CD4-positive, alpha-beta T cell (primary cell): ENCODE measurements around the gene SS18L1. TPM values are rescaled to one million over a fixed set of nuclear protein-coding genes. Genes with fewer than 3 reads are reported as not detected.

Experiments used
- ATAC-seq: fragments of 200-7000 bp; cut with Tn5 transposase; one replicate; pipeline ENCODE4 v1.10.0; 2022; ENCODE audit warnings: mild to moderate bottlenecking; ENCODE audit not compliant: poor library complexity
- CTCF ChIA-PET: fragments of 350-600 bp; sonication (Branson Sonifier 250); formaldehyde crosslinking; loops from one replicate; lab custom pipeline; 2021; ENCODE audit warnings: antibody characterized with exemption, inconsistent platforms; lab: Charles Lee
- POLR2A ChIA-PET: fragments of 350-600 bp; sonication (Branson Sonifier 250); formaldehyde crosslinking; loops from one replicate; lab custom pipeline; 2021; ENCODE audit warnings: antibody characterized with exemption, inconsistent platforms; lab: Charles Lee
- DNase-seq, 14 experiments: peaks; one replicate each; pipeline ENCODE4 v3.0.0-alpha.2; 2013 to 2020; ENCODE audit warnings: mixed read lengths in 2 of 14
- H3K27ac ChIP-seq, 2 donors: one replicate each; pipeline versions ENCODE4 v1.5.1 to v1.7.0; 2013; ENCODE audit warnings: low read length in 2 of 2, low read depth in 1 of 2, mild to moderate bottlenecking in 1 of 2
- H3K27me3 ChIP-seq, 2 experiments: 1 replicate in 1 of 2; 2 replicates in 1 of 2; pipeline versions ENCODE4 v1.6.1 to v1.7.0; 2013; ENCODE audit warnings: low read length in 2 of 2, control low read depth in 1 of 2, mild to moderate bottlenecking in 1 of 2, moderate library complexity in 1 of 2; ENCODE audit not compliant: insufficient read depth in 2 of 2, control insufficient read depth in 1 of 2
- H3K36me3 ChIP-seq: one replicate; pipeline ENCODE4 v1.6.1; 2013; ENCODE audit warnings: low read length, control low read depth; ENCODE audit not compliant: insufficient read depth
- H3K4me1 ChIP-seq: one replicate; pipeline ENCODE4 v1.6.1; 2013; ENCODE audit warnings: low read length, control low read depth; ENCODE audit not compliant: insufficient read depth
- H3K4me3 ChIP-seq: one replicate; pipeline ENCODE4 v1.5.1; 2013; ENCODE audit warnings: mild to moderate bottlenecking, low read length, moderate library complexity
- H3K9me3 ChIP-seq, 2 experiments: 1 replicate in 1 of 2; 2 replicates in 1 of 2; pipeline versions ENCODE4 v1.6.1 to v1.7.0; 2013; ENCODE audit warnings: low read length in 2 of 2, mild to moderate bottlenecking in 2 of 2, control low read depth in 1 of 2, moderate library complexity in 1 of 2; ENCODE audit not compliant: control insufficient read depth in 1 of 2, insufficient read depth in 1 of 2
- H3K27ac Mint-ChIP-seq: one replicate; pipeline ENCODE4 v1.8.0; 2020; ENCODE audit warnings: mixed read lengths
- H3K27me3 Mint-ChIP-seq: one replicate; pipeline ENCODE4 v1.8.0; 2021; ENCODE audit warnings: mixed read lengths
- H3K36me3 Mint-ChIP-seq: one replicate; pipeline ENCODE4 v1.8.0; 2021; ENCODE audit warnings: low read depth, mixed read lengths
- H3K4me1 Mint-ChIP-seq: one replicate; pipeline ENCODE4 v1.8.0; 2021; ENCODE audit warnings: low read depth, mixed read lengths
- H3K4me3 Mint-ChIP-seq: one replicate; pipeline ENCODE4 v1.8.0; 2020; ENCODE audit warnings: mild to moderate bottlenecking, mixed read lengths
- H3K9me3 Mint-ChIP-seq: one replicate; pipeline ENCODE4 v1.8.0; 2020; ENCODE audit warnings: mixed read lengths
- CTCF ChIP-seq: fragments of 200-600 bp; IDR thresholded peaks from one replicate; pipeline ENCODE4 v1.8.0; 2022; ENCODE audit warnings: antibody characterized with exemption, mild to moderate bottlenecking
- intact Hi-C, 2 experiments: fragments of 100-400 bp; cut with DNase I in 1 of 2; cut with micrococcal nuclease in 1 of 2; formaldehyde crosslinking; loops; one replicate each; pipeline versions ENCODE4 v1.15.1 to v1.9.0; 2023 to 2025; cut with DNase I, micrococcal nuclease
- total RNA-seq, 174 experiments: library from RNA in 2 of 174; stranded (reverse) in 2 of 174; gene quantifications; one replicate each; pipeline ENCODE4 v1.2.3 and lab custom pipeline; 2021 to 2026

Gene SS18L1
- total RNA-seq, 2 experiments from 2014 or later: 12.8 to 13.4 TPM

DNA sequence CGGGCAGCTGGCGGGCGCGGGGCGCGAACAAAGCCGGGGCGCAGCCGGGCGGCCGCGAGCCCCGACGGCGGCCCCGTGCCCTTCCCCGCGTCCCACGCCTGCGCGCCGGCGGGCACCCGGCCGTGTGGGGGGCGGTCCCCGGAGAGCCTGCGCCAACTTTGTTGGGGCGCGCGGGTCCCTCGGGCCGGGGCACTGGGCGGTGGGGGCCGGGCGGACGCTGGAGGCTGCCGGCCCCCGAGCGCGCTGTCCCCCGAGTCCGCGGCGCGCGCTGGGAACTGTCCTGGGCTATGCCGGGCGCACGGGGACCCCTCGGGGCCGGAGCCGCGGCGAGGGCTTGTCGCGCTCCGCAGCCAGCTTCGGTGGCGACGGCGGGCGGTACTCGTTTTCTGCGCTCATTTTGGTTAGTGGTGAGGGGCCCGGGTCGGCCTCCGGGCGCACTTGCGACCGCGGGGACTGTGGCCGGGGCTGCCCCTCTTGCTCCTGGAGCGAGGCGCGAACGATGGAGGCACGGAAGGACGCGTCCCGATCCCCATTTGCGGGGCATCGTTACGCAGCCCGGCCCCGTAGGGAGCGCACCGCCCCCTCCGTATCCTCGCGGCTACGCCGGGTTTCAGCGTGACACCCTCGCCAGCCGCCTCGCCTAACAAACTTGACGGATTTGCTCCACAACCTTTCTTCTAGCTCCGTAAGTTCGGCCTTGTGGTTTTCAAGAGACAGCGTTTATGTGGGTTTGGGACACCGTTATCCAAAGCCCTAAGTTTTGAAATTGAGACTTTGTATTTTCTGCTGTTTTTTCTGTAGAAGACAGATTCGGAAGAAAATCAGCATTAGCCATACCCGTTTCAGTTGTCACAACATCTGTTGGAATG lies 622 bp downstream of the SS18L1 start:
- Histone ChIP-seq H3K4me1 (peaks cover 49% of the 10 kb centered on the region), H3K36me3 (peaks cover 16% of the 10 kb centered on the region), H3K4me3 (peak overlapping the region; percentile 65), H3K9me3 (no peaks in the 10 kb centered on the region), H3K27me3 (no peaks in the 10 kb centered on the region), H3K27ac (peak overlapping the region in 1 of 2 donors; percentile 22)
- H3K27me3 Mint-ChIP-seq: no peaks in the 10 kb centered on the region
- intact Hi-C loops: loop anchor here (1.0 to 5.0 kb wide), 4 partner anchors 38 to 243 kb away; partner anchors contain the start of genes MTG2 (in 1 of the 2) and RPS21 (in 1 of the 2)
- peak overlapping the region; percentile 87 for H3K4me3 Mint-ChIP-seq
- ChIA-PET POLR2A (interaction anchor here (0.6 to 6.5 kb wide), 7 partner anchors 11 to 133 kb away, joined by 3 to 78 read pairs (median 3); partner anchors contain the start of genes LSM14B and TAF4), CTCF (interaction anchor here (1.7 kb wide), 1 partner anchor 12 kb away, joined by 6 read pairs; no protein-coding TSS in a partner anchor)
- H3K36me3 Mint-ChIP-seq: peaks cover 41% of the 10 kb centered on the region
- no peak for TF ChIP-seq CTCF
- H3K4me1 Mint-ChIP-seq: peaks cover 51% of the 10 kb centered on the region
- H3K27ac Mint-ChIP-seq: peak overlapping the region; percentile 86
- ATAC-seq (peak; percentile 28), DNase-seq (peak in 12 of 14 experiments; percentile 15 to 75 (median 52))
- H3K9me3 Mint-ChIP-seq: no peaks in the 10 kb centered on the region

DNA sequence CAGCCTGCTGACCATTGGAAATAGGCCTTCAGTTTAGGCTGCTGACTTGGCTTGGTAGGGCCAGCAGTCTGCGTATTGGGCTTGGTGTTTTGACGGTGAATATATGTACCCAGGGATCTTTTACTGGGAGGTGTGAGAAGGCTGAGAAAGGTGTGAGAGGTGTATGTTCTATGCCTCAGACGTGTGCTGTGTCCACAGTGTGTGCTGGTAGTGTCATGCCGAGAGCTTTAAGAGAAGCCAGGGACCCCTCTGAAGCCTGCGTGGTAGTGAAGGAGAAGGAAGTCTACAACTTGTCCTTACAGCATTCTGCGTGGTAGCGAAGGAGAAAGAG lies 2.1 kb downstream of the SS18L1 start:
- no peaks in the 10 kb centered on the region for H3K27me3 Mint-ChIP-seq
- peaks cover 47% of the 10 kb centered on the region for H3K4me1 ChIP-seq
- no peaks in the 10 kb centered on the region for H3K9me3 ChIP-seq
- H3K4me3 ChIP-seq: no peak overlapping the region
- H3K9me3 Mint-ChIP-seq: no peaks in the 10 kb centered on the region
- no peaks in the 10 kb centered on the region for H3K27me3 ChIP-seq
- H3K27ac ChIP-seq: no peak overlapping the region
- POLR2A ChIA-PET: interaction anchor here (5.4 to 6.5 kb wide), 2 partner anchors 25 to 79 kb away, joined by 51 to 78 read pairs; partner anchors contain the start of genes LSM14B and TAF4
- no peak for ATAC-seq
- H3K36me3 ChIP-seq: peaks cover under 1% of the 10 kb centered on the region
- CTCF ChIA-PET: no interaction called here
- peak overlapping the region; percentile 86 for H3K27ac Mint-ChIP-seq
- intact Hi-C loops: no loop called here
- DNase-seq: no peak
- TF ChIP-seq CTCF: no peak
- H3K4me1 Mint-ChIP-seq: peaks cover 47% of the 10 kb centered on the region
- H3K4me3 Mint-ChIP-seq: peak overlapping the region; percentile 87
- H3K36me3 Mint-ChIP-seq: peaks cover 26% of the 10 kb centered on the region

DNA sequence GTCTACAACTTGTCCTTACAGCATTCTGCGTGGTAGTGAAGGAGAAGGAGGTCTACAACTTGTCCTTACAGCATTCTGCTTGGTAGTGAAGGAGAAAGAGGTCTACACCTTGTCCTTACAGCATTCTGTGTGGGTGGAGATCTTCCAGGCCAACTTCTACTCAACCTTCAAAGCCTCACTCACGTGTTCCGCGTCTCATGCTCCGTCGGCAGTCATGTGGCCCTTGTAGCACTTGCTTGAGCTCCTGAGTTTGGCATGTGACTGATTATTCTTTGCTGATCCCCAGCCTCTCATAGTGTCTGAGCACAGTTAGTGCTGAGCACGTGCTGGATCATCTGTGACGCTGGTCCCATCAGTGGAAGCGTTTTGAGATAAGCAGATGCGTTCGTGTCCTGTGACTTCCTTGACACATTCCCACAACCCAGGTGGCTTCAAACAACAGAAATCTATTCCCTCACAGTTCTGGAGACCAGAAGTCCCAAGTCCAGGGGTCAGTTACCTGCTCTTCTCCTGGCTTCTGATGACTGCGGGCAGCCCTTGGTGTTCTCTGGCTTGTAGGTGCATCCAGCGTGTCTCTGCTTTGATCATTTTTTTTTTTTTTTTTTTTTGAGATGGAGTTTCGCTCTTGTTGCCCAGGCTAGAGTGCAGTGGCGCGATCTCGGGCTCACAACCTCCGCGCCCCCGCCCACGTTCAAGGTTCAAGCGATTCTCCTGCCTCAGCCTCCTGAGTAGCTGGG lies 2.6 kb downstream of the SS18L1 start:
- no peaks in the 10 kb centered on the region for H3K27me3 ChIP-seq
- H3K9me3 ChIP-seq: peaks cover 0 to 1% of the 10 kb centered on the region in 2 experiments
- H3K4me1 ChIP-seq: peaks cover 42% of the 10 kb centered on the region
- intact Hi-C loops: no loop called here
- H3K27me3 Mint-ChIP-seq: no peaks in the 10 kb centered on the region
- H3K9me3 Mint-ChIP-seq: no peaks in the 10 kb centered on the region
- peaks cover 21% of the 10 kb centered on the region for H3K36me3 Mint-ChIP-seq
- no peaks in the 10 kb centered on the region for H3K36me3 ChIP-seq
- ChIA-PET POLR2A (interaction anchor here (5.4 kb wide), 1 partner anchor 79 kb away, joined by 51 read pairs; the partner anchor contains the start of gene TAF4), CTCF (no interaction called here)
- no peak overlapping the region for H3K4me3 ChIP-seq
- peaks cover 42% of the 10 kb centered on the region for H3K4me1 Mint-ChIP-seq
- peak overlapping the region; percentile 87 for H3K4me3 Mint-ChIP-seq
- no peak overlapping the region for H3K27ac ChIP-seq
- DNase-seq: no peak
- no peak for ATAC-seq
- peak overlapping the region; percentile 86 for H3K27ac Mint-ChIP-seq
- no peak for TF ChIP-seq CTCF
